ENCODE results near the gene TIAM2.
"Not testable (repeated sequence)": the region's sequence is repeated elsewhere in the genome, so short reads cannot be mapped to it uniquely, and the experiment has no call there.

Gene TIAM2

DNA sequence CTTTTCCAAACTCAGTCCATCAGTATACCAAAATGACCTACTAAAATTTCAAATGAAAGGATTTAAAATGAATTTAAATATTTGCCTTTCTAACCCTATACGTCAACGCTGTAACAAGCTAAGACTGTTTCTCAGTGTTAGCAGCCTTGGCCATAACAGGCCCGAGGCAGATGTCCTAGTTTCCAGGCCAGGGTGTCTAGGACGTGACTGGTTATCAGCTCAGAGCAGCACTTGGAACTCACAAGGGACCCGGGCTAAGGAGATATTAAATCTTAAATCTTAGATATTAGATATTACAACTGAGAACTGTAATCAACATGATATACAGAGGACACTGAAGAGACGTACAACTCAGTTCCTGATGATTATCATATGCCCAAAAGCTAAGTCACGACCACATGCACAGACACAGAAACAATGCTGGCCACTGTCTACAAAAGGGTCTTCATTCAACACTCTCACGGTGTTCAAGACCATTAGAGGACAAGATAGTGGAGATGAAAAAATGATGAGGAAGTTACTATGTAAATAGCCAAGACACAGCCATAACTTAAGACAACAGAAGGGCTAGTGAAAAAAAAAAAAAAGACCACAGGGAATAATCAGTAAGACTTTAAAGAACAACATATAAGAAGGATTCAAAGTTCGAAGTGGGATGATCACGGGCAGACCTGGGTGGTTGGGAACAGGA is 268.4 kb downstream of the TIAM2 start, which contains the start of gene CLDN20:
Gene CLDN20, plus strand, starts transcription at position 641 of the 691 bp plus-strand sequence. CDS start 11,707 bp downstream, outside the sequence.
- no peak for DNase-seq (ENCODE audit: low read depth)

DNA sequence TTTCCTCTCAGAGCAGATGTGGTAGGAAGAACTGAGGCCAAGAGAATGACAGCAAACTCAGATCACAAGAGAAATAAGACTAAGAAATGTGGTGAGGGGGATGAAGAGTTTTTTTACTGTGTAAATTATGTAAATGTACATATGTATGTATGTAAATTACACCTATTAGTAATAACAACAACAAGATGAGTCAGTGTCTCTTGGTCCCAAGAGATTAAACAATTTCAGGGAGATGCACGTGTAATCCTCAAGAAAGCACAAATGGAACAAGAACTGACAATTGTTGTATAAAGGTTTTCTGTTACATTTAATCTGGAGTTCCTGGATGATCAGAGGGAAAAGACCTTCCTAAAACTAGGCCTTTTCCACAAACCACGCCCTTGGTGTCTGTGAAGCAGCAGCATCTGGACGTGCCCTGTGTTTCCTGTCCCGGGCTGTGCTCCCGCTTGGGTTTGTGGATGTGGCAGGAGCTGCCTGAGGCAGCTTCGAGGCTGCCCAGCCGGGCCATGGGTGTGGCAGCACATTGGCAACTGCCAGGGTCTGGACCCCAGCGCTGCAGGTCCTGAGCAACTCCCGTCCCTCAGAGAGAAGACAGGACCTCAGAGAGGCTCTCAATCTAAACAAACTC is 269.7 kb downstream of the TIAM2 start:
- no peak for DNase-seq (ENCODE audit: low read depth)

DNA sequence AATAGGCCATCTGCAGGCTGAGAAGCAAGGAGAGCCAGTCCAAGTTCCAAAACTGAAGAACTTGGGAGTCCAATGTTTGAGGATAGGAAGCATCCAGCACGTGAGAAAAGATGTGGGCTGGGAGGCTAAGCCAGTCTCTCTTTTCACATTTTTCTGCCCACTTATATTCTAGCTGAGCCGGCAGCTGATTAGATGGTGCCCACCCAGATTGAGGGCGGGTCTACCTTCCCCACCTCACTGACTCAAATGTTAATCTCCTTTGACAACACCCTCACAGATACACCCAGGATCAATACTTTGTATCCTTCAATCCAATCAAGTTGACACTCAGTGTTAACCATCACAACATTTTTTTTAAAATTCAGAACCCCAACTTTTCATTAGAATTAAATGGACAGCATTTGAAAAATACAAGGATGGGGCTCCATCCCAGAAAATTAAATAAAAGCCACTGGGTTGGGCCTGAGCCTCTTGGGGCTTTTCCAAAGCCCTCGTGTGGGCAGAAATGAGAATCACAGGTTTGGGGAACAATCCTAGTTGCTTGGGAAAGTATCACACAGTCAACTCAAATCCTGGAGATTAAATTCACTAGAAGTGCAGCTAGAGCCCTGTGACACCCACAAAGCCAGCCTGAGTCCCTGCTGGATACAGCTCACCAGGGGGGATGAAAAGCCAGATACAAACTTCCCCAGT is 270.9 kb downstream of the TIAM2 start:
- no peak for DNase-seq (ENCODE audit: low read depth)

DNA sequence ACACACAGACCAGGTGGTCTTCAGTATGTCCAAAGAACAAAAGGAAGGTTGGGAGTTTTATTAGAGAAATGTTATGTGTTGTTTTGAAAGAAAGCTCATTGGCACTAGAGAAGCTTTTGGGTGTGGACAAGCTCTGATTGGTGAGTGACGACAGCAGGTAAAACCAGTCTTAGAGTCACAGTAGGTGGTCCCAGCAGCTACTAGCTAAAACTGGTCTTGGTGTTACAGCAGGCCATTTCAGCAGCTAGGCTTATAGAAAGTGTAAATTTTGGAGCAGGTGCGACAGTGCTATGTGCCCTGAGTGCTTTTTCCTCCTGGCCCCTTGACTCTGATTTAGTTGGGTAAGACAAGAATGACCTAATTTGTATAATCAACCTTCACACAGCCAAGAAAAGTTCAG is 272.3 kb downstream of the TIAM2 start:
- DNase-seq (ENCODE audit: low read depth) = no peak

DNA sequence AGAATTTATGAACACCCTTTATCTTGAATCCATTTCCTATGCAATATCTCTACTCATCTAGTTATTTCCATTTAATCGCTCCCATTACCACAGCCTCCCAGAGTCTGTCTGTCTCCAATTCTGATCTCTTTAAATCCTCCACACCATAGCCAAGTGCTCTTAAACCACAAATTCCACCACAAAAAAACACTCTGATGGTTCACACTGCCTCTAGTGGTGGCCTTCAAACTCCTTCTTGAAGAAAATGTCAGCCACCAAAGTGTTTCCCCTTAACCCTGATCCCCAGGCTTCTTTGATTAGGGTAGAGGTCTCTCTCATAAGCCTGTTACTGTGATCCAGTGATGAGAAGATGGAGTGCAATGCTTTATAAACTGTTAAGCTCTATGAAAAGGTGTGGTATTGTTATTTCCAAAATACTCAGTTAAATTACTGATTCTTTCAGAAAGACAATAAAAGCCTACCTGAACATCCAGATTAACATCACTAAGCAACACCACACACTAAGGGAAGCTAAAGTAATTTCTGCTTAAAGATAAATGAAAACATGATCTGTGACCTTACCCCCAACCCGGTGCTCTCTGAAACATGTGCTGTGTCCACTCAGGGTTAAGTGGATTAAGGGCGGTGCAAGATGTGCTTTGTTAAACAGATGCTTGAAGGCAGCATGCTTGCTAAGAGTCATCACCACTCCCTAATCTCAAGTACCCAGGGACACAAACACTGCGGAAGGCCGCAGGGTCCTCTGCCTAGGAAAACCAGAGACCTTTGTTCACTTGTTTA is 273.2 kb downstream of the TIAM2 start:
- DNase-seq (ENCODE audit: low read depth) = not testable (repeated sequence)

DNA sequence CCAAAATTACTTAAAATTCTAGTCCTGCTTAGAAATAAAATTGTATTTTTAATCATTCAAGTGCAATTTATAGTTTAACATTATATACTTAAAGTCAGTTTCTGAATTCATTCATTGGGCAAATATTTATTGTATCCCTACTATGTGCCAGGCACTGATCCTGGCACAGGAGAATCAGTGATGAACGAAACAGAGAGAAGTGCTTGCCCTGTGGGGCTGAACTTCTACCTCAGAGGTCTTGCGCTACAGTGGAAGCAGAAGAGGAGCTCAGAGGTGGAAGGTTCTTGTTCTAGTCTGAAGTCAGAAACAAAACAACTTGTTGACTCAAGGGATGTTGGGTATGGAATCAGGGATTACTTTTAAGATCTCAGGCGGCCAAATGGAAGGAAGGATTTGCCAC is 274.6 kb downstream of the TIAM2 start:
- no peak for DNase-seq (ENCODE audit: low read depth)

DNA sequence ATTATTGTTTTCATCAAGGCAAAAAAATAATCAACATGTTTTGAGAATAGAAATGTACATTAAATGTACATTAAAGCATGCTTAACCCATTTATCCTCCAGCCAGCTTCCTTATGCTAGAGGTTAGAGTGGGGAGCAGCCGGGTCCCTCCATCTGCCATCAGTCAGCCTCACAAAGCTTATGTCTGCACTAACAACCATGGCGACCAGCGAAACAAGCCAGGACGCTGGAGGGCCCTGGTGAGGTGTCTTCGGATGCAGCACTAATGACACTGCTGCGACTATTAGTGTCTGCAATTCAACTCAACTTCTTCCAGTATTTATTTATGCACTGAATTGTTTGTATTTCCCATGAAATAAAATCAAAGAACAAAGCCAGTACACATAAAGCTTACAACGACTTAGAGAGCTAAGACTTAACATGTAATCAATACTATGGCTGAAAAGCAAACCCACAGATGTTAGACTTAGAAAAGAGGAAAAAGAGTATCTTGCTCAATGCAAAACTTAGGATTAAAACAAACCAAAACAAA is 275.5 kb downstream of the TIAM2 start:
- no peak for DNase-seq (ENCODE audit: low read depth)

DNA sequence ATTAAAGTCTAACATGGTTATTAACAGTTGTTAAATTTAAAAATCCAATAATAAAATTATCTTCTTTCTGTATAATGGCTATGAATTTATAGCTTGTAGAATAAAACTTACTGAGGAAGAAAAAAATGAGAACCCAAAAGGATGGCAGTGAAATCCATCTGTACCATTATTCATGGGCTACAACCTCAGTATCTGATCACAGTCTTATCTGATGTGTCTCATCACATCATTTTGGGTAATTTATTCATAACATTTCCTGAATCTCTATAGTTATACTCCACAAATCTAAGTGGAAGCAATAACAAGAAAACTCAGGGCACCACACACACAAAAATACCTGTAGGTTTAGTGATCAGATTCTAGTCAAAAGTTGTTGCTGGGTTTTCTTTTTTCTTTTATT is 276.0 kb downstream of the TIAM2 start:
- no peak for DNase-seq (ENCODE audit: low read depth)

DNA sequence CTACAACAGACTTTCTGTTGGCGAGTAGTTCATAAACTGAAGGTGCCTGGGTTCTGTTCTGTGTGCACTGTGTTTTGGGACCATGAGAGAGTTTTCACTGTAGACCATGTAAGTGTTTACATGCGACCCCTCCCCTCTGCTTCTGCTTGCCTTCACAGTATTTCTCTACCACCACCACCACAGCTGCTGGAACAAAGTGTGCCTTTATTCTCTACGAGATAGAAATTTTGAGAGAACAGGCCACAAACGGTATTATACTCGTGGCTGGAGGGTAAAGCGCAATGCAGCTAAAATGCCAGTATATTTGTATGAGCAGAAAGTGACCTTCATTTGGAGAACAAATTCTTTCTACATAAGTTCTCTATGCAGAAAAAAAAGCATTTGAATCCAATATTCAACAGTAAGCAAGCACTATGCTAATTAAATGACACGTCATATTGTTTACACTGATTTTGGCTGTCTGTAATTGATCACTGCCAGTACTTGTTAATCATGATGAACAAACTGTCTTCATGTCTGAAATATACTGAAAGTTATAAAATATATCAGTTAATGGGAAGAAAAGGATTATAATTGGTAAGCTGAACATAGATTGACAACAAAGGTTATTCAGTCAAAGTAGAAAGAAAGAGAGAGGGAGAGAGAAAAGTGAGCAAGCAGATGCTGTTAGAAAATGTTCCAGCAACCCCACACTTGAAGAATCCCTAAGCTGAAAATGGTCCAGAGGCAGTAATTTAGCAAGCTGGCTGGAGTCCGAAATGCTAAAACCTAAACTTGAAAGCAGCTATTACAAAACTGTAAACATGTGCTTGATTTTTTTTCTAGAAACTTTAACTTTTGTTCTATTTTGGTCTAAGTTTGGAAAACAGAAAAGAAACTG is 277.5 kb downstream of the TIAM2 start:
- DNase-seq (ENCODE audit: low read depth) = no peak

DNA sequence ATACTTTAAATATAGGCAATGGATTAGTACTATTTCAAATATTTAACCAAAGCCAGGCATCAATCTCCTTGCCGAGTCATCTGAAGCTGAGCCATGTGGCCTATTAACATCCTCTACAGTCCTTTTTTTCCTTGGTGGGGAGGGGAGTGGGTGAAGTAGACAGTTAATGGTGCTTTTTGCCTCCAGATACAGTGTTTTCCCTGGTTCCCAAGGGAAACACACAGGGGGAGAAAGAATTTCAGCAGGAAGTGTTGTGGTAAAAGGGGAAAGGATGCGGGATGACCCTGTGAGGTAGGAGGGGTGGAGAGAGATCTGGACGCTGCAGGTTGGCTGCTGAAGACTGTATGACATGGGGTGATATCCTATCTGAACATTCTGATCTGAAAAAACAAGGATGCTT is 278.3 kb downstream of the TIAM2 start:
- no peak for DNase-seq (ENCODE audit: low read depth)

DNA sequence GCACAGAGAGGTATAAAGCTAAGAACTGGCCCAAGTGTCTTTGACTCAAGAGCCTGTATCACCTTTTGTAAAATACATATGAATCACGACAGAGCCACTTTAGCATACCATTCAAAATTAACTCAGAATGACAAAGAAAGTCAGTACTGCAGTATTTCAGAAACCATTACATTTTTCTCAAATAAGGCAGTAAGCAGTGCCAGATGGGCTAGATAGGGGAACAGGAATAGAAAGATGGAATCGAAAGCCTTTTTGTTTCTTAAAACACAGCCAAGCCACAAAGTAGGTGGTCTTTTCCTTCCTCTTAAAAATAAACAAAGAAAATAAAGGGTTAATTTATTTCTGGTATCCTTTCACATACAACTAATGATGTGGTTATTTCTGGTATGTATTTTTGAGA is 279.0 kb downstream of the TIAM2 start:
- no peak for DNase-seq (ENCODE audit: low read depth)

DNA sequence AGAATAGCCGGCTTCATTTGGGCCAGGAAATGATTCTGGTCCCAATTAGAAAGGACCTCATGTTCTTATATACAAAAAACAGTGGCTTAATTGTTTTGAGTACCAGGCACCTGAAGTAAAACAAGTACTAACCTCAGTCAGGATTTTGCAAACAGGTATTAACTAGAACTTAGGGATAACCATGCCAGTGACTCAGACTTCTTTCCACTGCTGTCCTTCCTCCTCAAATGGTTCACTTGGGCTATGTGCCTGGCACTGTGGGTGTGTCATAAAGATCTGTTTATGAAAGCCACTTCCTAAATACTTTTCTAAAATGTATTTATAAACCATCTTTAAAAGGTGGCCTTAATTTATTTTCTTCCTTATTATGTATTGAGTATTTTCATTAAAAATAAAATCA is 279.4 kb downstream of the TIAM2 start:
- no peak for DNase-seq (ENCODE audit: low read depth)

DNA sequence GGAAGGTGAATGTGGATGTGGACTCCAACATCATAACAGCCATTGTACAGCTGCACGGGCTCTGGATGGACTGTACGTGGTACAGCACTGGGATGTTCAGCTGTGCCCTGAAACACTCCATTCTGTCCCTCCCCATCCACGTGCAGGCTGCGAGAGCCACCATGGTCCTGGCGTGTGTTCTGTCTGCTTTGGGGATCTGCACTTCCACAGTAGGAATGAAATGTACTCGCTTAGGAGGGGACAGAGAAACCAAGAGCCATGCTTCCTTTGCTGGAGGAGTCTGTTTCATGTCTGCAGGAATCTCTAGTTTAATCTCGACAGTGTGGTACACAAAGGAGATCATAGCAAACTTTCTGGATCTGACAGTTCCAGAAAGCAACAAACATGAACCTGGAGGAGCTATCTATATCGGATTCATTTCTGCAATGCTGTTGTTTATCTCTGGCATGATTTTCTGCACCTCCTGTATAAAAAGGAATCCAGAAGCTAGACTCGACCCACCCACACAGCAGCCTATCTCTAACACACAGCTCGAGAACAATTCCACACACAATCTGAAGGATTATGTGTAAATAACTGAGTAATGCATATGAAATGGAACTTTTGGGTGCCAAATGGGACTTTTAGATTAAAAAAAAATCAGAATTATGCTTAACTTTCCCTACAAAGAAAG is 280.8 kb downstream of the TIAM2 start:
- no peak for DNase-seq (ENCODE audit: low read depth)

DNA sequence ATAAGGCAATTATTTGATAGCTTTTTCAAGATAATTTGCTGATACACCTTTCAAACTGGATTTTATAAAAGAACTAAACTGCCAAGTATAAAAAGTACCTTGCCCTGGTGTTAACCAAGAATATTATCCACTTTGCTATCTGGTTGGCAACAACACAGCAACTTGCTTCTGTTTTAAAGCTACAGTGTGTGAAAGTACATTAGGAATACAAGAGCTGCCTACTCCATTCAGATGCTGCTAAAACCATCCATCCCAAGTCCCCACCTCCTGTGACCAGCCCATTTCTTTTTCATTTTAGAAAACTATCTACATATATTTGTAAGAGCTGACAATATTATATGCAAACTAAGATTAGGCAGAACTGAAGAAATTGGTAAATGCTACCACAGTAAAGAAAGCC is 281.5 kb downstream of the TIAM2 start:
- DNase-seq (ENCODE audit: low read depth) = no peak

DNA sequence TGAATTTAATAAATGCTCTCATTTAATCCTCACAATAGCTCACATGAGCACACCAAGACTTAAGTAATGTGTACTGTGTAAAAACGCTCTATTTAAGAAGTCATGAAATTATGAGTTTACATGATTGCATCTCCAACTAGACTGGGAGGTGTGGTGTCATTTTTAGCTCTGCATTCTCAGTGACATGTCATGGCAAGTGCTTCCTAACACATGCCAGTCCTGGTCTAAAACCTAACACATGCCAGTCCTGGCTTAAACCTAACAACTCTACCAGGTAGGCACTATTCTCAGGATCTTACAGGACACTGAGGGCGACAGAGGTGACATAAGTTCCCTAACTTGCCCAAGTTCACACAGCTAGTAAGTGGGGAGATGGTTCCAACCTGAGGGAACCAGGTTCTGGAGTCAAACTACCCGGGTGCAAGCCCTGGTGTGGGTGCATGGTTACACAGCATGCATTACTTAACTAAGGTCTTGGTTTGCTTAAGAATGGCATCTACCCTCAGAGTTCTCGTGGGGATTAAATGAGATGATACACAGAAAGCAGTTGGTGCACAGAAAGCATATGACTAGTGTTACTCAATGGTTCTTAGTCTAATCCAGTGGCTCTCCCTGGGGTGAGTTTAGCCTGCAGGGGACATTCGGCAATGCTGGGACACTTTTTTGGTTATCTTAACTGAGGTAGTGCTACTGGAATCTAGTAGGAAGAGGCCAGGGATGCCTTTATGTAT is 283.4 kb downstream of the TIAM2 start:
- DNase-seq (ENCODE audit: low read depth) = no peak

DNA sequence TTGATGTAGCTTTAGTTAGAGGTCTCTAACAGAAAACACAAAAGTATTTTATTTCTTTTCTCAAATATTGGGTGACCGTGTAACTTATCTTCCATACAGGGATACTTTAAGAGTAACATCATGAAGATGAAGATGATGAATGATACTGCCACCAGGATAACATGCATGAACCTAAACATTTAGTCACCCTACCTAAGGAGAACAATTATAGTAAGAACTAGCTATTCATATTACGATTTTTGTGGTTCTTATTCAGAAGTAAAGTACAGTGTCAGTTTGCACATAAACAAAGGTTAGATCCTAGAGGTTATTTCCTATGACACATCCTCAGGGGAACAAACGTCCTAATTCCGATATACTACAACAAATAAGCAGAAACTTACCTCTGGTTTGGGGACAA is 289.7 kb downstream of the TIAM2 start:
- DNase-seq (ENCODE audit: low read depth) = no peak

DNA sequence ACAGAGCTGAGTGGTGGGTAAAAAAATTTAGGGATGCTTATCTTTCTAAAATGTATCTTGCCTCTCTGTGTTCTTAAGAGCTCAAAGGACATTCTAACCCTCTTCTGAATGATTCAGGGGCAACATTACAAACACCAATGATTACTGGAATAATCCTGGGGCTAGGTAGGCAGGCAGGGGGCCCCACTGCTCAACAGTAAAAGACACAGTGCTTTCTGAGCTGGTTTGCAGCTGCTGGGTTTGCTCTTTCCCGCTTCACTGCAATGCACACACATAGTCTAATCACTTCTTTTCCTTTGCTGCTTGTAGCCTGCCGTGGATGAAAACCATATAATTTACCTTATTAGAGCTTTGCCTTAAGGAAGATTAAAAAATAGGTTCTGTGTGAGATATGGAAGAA is 292.6 kb downstream of the TIAM2 start:
- DNase-seq (ENCODE audit: low read depth) = no peak

DNA sequence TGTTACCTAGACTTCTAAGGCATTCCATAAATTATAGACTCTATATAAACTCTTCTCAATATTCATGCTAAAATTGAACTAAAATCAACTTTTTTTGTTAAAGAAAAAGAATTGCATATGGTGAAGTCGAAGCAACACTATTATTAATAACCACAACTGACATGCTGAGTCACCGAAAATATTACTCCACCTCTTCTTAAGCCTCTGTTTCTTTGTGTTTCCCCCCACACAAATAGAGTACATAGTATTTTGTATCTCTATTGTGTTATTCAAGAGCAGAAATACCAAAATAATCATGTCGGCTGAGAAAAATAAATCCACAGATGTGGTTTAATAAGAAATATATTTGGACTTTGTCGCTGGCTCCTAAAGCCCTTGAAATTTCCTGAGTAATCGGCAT is 295.4 kb downstream of the TIAM2 start:
- no peak for DNase-seq (ENCODE audit: low read depth)

DNA sequence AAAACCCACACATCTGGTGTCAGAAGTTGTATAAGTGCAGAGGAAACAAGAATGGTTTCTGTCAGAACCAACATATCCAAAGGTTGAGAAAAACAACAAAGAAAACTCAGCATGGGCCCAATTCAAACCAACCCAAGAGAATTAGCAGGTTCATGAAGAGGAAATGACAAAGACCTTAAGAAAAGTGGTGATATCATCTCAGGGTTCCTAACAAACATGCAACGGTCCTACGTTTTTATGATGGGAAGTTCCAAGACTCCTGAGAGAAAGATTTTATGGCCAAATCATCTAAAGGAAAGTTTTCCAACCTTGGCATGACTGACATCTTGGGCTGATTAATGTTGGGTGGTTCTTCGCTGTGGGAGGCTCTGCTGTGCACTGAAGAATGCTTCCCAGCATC is 296.2 kb downstream of the TIAM2 start:
- DNase-seq (ENCODE audit: low read depth) = no peak

DNA sequence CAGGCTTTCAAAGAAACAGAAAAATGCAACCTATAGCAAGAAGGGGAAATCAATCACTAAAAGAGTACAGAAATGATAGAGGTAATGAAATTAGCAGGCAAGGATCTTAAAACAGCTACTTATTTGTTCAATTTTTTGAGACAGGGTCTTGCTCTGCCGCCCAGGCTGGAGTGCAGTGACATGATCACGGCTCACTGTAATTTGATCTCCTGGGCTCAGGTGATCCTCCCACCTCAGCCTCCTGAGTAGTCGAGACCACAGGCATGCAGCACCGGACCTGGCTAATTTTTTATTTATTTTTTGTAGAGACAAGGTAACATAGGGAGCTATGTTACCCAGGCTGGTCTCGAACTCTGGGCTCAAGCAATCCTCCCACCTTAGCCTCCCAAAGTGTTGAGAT is 297.6 kb downstream of the TIAM2 start:
- DNase-seq (ENCODE audit: low read depth) = no peak

Data from stimulated activated CD8-positive, alpha-beta memory T cell treated with anti-CD3 and anti-CD28 coated beads, Interleukin-12 subunit alpha, Interleukin-12 subunit beta, amount 100 ng/mL, for 1 hour (primary cell).